Measurements from ENCODE around the gene INPP5A. TPM values are rescaled to one million over a fixed set of nuclear protein-coding genes. Genes with fewer than 3 reads are reported as not detected.

Gene INPP5A
- total RNA-seq, 1 experiment from 2014 or later, result 14.7 TPM

- peaks cover 12% of the 10 kb centered on the region for H3K36me3 Mint-ChIP-seq (ENCODE audit: insufficient read depth, unreplicated experiment)
- no peak for DNase-seq (ENCODE audit: unreplicated experiment)
- POLR2A ChIA-PET, result no interaction called here
- TF ChIP-seq, protein P1, sequence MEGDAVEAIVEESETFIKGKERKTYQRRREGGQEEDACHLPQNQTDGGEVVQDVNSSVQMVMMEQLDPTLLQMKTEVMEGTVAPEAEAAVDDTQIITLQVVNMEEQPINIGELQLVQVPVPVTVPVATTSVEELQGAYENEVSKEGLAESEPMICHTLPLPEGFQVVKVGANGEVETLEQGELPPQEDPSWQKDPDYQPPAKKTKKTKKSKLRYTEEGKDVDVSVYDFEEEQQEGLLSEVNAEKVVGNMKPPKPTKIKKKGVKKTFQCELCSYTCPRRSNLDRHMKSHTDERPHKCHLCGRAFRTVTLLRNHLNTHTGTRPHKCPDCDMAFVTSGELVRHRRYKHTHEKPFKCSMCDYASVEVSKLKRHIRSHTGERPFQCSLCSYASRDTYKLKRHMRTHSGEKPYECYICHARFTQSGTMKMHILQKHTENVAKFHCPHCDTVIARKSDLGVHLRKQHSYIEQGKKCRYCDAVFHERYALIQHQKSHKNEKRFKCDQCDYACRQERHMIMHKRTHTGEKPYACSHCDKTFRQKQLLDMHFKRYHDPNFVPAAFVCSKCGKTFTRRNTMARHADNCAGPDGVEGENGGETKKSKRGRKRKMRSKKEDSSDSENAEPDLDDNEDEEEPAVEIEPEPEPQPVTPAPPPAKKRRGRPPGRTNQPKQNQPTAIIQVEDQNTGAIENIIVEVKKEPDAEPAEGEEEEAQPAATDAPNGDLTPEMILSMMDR (IDR thresholded peaks at IDR 0.05; ENCODE audit: unreplicated experiment), result no peak
- intact Hi-C loops (cut with micrococcal nuclease), result loop anchor here (10.0 kb wide), 1 partner anchor 664 kb away; no protein-coding TSS in a partner anchor
- H3K27ac Mint-ChIP-seq (ENCODE audit: low read depth, unreplicated experiment), result no peak overlapping the region
- no peak overlapping the region for H3K4me3 Mint-ChIP-seq (ENCODE audit: unreplicated experiment)
- H3K4me1 Mint-ChIP-seq (ENCODE audit: insufficient read depth, unreplicated experiment), result no peaks in the 10 kb centered on the region
- no TSS peak for BruUV-seq (replicated peaks)
- no peaks in the 10 kb centered on the region for H3K27me3 Mint-ChIP-seq (ENCODE audit: insufficient read depth, unreplicated experiment)
- H3K9me3 Mint-ChIP-seq (ENCODE audit: unreplicated experiment), result no peaks in the 10 kb centered on the region
- CTCF ChIA-PET, result interaction anchor here (0.6 kb wide), 1 partner anchor 85 kb away, joined by 3 read pairs; no protein-coding TSS in a partner anchor
Measured at GRCh38 chr10:132650611-132651250, 113.1 kb downstream of the INPP5A start.

- DNase-seq (ENCODE audit: unreplicated experiment), result no peak
- no TSS peak for BruUV-seq (replicated peaks)
- no peaks in the 10 kb centered on the region for H3K9me3 Mint-ChIP-seq (ENCODE audit: unreplicated experiment)
- H3K4me3 Mint-ChIP-seq (ENCODE audit: unreplicated experiment), result no peak overlapping the region
- CTCF ChIA-PET, result interaction anchor here (0.6 to 1.1 kb wide), 3 partner anchors 13 to 702 kb away, joined by 3 read pairs; no protein-coding TSS in a partner anchor
- intact Hi-C loops (cut with micrococcal nuclease), result loop anchor here (10.0 kb wide), 1 partner anchor 663 kb away; no protein-coding TSS in a partner anchor
- H3K36me3 Mint-ChIP-seq (ENCODE audit: insufficient read depth, unreplicated experiment), result peaks cover 12% of the 10 kb centered on the region
- no peaks in the 10 kb centered on the region for H3K27me3 Mint-ChIP-seq (ENCODE audit: insufficient read depth, unreplicated experiment)
- H3K27ac Mint-ChIP-seq (ENCODE audit: low read depth, unreplicated experiment), result no peak overlapping the region
- no peaks in the 10 kb centered on the region for H3K4me1 Mint-ChIP-seq (ENCODE audit: insufficient read depth, unreplicated experiment)
- POLR2A ChIA-PET, result interaction anchor here (0.5 kb wide), 1 partner anchor 242 kb away, joined by 3 read pairs; no protein-coding TSS in a partner anchor
- TF ChIP-seq, protein P1 (IDR thresholded peaks at IDR 0.05; ENCODE audit: unreplicated experiment), result no peak
Measured at GRCh38 chr10:132651511-132652029, 114.0 kb downstream of the INPP5A start.

DNA sequence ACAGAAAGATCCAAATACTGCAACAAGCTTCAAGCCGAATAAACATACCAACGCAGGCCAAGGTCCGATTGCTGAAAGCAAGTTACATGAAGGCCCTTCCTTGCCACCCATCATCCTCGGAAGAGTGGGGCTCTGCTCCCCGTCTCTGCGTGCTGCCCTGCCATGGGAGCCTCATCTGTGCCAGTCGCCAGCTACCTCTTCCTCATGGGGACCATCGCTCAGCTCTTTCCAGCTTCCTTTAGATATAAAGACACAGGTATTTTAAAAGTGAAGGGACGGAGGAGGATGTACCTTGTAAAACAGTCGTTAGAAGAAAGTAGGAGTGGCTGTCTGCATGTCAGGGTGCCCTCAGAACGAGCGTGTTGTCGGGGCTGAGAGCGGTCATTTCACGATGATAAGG, 114.9 kb downstream of the INPP5A start:
- BruUV-seq (replicated peaks), result no TSS peak

More for the DNA sequence above, 114.9 kb downstream of the INPP5A start:
- Mint-ChIP-seq H3K4me3 (ENCODE audit: unreplicated experiment) (no peak overlapping the region), H3K9me3 (ENCODE audit: unreplicated experiment) (no peaks in the 10 kb centered on the region), H3K4me1 (ENCODE audit: insufficient read depth, unreplicated experiment) (no peaks in the 10 kb centered on the region), H3K27me3 (ENCODE audit: insufficient read depth, unreplicated experiment) (no peaks in the 10 kb centered on the region), H3K36me3 (ENCODE audit: insufficient read depth, unreplicated experiment) (peaks cover 12% of the 10 kb centered on the region), H3K27ac (ENCODE audit: low read depth, unreplicated experiment) (no peak overlapping the region)
- ChIA-PET CTCF (interaction anchor here (0.6 to 1.1 kb wide), 5 partner anchors 12 to 374 kb away, joined by 3 read pairs; no protein-coding TSS in a partner anchor), POLR2A (no interaction called here)
- intact Hi-C loops (cut with micrococcal nuclease), result loop anchor here (10.0 kb wide), 1 partner anchor 662 kb away; no protein-coding TSS in a partner anchor
- TF ChIP-seq, protein P1 (IDR thresholded peaks at IDR 0.05; ENCODE audit: unreplicated experiment), result no peak
- DNase-seq (ENCODE audit: unreplicated experiment), result no peak
